Germinal center (tissue), 1 donor: ENCODE data around the gene CHD3.
"Not testable (repeated sequence)": the region's sequence is repeated elsewhere in the genome, so short reads cannot be mapped to it uniquely, and the experiment has no call there.

Source experiments
- DNase-seq: peaks from one replicate; pipeline ENCODE4 v3.0.0; 2012; ENCODE audit warnings: mixed read lengths, low spot score

CHD3 gene

GRCh38 chr17:7849751-7850504 is 38.7 kb upstream of the CHD3 start:
- no peak for DNase-seq

GRCh38 chr17:7850701-7851437 is 37.7 kb upstream of the CHD3 start:
- no peak for DNase-seq

- peak; percentile 90 for DNase-seq
Observed at GRCh38 chr17:7851438-7852261, 36.9 kb upstream of the CHD3 start.

- DNase-seq, result no peak
Observed at GRCh38 chr17:7852262-7852670, 36.3 kb upstream of the CHD3 start.

GRCh38 chr17:7852919-7853690 is 35.5 kb upstream of the CHD3 start:
- DNase-seq, result no peak

GRCh38 chr17:7853691-7854038 is 34.9 kb upstream of the CHD3 start:
- no peak for DNase-seq

- no peak for DNase-seq
Observed at GRCh38 chr17:7854078-7854777, 34.4 kb upstream of the CHD3 start.

GRCh38 chr17:7854851-7855659 is 33.5 kb upstream of the CHD3 start, which contains the start of gene TMEM88:
TMEM88 (plus strand) TSS chr17:7855066; CDS start chr17:7855075, 9 bp downstream.
- DNase-seq, result no peak

- DNase-seq, result no peak
Observed at GRCh38 chr17:7855660-7856010, 33.0 kb upstream of the CHD3 start.

- peak; percentile 31 for DNase-seq
Observed at GRCh38 chr17:7856011-7856810, 32.4 kb upstream of the CHD3 start.

GRCh38 chr17:7856811-7857712 is 31.5 kb upstream of the CHD3 start, which contains the start of gene NAA38:
NAA38 (minus strand) TSS chr17:7857559; CDS start chr17:7857463, 96 bp downstream.
- DNase-seq, result peak; percentile 88

GRCh38 chr17:7857713-7858521 is 30.7 kb upstream of the CHD3 start, which contains the start of gene CYB5D1:
CYB5D1 (plus strand) TSS chr17:7858003; CDS start chr17:7858135, 132 bp downstream.
- DNase-seq, result peak; percentile 74

- DNase-seq, result peak; percentile 41
Observed at GRCh38 chr17:7858522-7858810, 30.1 kb upstream of the CHD3 start.

- no peak for DNase-seq
Observed at GRCh38 chr17:7859028-7859427, 29.6 kb upstream of the CHD3 start.

- peak; percentile 58 for DNase-seq
Observed at GRCh38 chr17:7862692-7863437, 25.7 kb upstream of the CHD3 start.

- not testable (repeated sequence) for DNase-seq
Observed at GRCh38 chr17:7864384-7864783, 24.2 kb upstream of the CHD3 start.
